NCI-H2171 (cell line): ENCODE results near the gene RTEL1.
"Not testable (repeated sequence)": the region's sequence is repeated elsewhere in the genome, so short reads cannot be mapped to it uniquely, and the experiment has no call there.

ENCODE experiments used
- DNase-seq: peaks from one replicate; lab custom pipeline; 2025; lab: John Stamatoyannopoulos, UW

The RTEL1 gene

GRCh38 chr20:63628246-63628975, 29.7 kb upstream of the RTEL1 start:
- DNase-seq: peak; percentile 86

DNA sequence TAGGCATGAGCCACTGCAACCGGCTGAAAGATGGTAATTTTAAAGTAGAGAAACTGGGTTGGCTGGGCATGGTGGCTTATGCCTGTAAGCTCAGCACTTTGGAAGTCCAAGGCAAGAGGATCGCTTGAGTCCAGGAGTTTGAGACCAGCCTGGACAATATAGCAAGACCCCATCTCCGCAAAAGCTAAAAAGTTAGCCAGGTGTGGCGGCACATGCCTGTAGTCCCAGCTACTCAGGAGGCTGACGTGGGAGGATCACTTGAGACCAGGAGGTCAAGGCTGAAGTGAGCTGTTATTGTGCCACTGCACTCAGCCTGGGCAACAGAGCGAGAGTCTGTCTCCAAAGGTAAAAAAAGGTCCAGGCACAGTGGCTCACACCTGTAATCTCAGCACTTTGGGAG, 27.2 kb upstream of the RTEL1 start:
- DNase-seq: not testable (repeated sequence)

DNA sequence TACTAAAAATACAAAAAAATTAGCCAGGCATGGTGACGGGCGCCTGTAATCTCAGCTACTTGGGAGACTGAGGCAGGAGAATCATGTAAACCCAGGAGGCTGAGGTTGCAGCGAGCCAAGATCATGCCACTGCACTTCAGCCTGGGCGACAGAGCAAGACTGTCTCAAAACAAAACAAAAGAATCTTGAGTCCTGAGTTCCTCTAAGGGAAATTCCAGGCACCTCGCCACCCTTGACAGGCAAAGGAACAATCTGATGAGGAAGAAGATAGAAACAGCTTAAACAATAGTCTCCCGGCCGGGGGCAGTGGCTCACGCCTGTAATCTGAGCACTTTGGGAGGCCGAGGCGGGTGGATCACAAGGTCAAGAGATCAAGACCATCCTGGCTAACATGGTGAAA, 26.7 kb upstream of the RTEL1 start:
- not testable (repeated sequence) for DNase-seq

GRCh38 chr20:63633732-63634131, 24.4 kb upstream of the RTEL1 start:
- DNase-seq: no peak

DNA sequence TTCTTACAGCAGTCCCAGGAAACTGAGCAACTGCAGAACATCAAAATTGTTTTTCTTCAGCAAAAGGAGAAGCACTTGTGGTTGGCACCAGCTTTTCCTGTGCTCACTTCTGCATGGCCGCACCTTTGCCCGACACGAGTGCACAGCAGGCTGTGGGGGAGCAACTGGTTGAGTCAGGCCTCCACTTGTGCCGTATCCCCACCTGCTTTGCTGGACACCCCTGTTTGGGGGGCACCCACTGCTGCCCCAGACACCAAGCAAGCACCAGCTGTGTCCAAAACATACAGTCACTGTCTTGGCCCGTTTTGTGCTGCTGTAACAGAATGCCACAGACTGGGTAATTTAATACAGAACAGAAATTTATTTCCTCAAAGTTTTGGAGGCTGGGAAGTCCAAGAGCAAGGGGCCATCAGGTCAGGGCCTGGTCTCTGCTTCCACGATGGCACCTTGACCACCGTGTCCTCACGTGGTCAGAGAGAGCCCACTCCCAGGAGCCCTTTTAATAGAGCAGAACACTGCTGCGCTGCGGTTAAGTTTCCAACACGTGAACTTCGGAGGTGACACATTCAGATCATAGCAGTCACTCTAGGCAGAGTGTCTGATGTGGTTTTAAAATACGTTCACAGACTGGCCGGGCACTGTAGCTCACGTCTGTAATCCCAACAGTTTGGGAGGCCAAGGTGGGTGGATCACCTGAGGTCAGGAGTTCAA, 22.5 kb upstream of the RTEL1 start:
- no peak for DNase-seq

GRCh38 chr20:63636752-63637628, 21.1 kb upstream of the RTEL1 start:
- no peak for DNase-seq

DNA sequence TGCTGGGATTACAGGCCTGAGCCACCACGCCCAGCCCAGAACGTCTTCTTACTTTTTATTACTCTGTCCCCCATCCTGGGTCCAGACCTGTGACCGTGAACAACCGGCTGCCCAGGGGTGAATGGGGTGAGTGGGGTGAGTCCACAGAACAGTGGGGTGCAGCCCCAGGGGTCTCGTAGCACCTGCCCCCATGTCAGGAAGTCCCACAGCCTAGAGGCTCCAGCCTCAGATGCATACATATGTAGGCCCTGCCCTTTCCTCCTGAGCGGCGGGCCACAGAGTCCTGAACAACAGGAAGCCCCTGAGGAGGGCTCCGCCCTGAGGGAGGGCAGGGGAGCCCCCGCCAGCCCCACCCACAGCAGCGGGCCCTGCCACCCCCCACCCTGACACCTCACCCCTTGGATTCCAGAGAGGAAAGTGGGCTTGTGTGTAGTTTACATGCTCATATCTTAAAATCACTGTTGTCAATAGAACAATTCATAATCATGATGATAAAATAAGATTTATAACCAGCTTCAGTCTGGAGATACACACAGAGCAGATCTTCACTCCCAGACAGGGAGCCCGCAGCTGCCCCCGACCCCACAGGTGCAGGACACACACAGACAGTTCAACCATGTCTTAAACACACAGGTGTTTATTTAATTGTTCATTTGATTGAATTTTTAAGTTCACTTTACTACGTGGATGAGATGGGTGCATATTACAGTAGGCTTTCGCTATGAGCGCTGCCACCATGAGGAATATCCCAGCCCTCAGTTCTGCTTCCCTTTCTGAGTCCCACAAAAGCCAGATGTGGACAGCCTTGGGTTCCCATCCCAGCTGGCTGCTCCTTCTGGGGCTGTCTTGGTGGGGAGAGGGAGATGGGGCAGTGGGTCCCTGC, 18.8 kb upstream of the RTEL1 start:
- DNase-seq: no peak

GRCh38 chr20:63640086-63640485, 18.0 kb upstream of the RTEL1 start:
- no peak for DNase-seq

DNA sequence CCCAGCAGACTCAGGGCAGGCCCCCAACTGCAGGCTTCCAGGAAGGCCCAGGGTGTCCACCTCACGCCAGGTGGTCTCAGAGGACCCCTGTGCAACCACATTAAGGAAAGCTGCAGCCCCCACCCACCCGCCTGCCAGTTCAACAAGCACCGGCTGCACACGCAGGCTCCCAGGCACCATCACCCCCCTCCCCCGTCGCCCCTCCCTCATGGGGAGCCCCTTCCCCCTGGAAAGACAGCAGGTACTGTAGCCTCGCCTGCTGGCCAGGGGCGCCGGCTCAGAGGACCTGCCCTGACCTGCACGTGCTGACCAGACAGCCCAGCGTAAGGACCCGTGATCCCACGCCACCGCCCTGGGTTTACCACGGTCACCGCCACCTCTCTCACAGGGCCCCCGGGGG, 17.4 kb upstream of the RTEL1 start:
- DNase-seq: not testable (repeated sequence)

DNA sequence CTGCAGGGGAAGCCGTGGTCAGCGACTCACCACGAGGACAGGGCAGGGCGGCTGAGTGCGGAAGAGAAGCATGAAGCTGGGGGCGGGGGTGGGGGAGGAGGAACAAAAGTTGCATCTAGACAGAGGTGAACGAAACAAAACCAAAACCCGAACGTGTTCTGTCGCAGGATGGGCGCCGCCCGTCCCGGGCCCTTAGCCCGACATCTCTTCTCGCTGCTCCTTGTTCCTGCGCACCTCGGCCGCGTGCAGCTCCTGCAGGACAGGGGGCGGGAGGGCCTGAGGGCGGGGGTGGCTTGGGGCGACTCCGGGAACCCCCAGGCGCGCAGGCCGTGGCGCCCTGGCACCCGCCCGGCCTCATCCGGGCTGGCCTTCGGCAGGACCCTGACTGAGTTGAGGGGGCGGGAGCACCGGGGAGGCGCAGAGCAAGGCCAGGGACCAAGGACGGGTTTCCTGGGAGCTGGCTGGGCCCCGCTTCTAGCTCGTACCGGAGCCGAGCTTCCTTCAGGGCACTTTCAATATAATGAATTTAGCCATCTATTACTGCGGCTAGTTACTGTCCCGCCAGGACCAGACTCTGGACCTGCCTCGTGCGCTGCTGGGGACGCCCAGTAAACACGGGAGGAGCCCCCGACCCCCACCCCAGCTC, 16.8 kb upstream of the RTEL1 start:
- no peak for DNase-seq

GRCh38 chr20:63641792-63642523, 16.2 kb upstream of the RTEL1 start:
- DNase-seq: peak; percentile 96

GRCh38 chr20:63642527-63643247, 15.4 kb upstream of the RTEL1 start:
- DNase-seq: no peak

GRCh38 chr20:63643499-63643898, 14.6 kb upstream of the RTEL1 start:
- no peak for DNase-seq

GRCh38 chr20:63643946-63644345, 14.2 kb upstream of the RTEL1 start:
- DNase-seq: no peak

DNA sequence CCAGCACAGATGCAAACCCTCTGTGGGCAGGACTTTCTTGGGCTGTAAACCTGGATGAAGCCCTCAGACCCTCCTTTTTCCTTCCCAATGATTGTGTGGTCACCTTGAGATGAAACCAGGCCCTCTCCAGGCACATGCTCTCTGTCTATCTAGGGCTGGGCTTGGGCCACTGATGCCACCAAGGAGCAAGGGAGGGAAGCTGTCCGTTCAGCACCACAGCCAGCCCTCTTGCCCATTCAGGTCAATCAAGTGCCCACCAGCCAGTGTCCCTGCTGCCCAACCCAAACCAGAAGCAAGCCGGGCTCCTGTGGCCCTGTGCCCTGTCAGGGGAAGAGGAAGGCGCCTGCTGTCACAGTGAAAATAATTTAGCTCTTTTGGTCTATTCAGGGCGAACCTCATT, 12.9 kb upstream of the RTEL1 start:
- no peak for DNase-seq

- DNase-seq: no peak
Observed at GRCh38 chr20:63648190-63648589, 9.9 kb upstream of the RTEL1 start.

DNA sequence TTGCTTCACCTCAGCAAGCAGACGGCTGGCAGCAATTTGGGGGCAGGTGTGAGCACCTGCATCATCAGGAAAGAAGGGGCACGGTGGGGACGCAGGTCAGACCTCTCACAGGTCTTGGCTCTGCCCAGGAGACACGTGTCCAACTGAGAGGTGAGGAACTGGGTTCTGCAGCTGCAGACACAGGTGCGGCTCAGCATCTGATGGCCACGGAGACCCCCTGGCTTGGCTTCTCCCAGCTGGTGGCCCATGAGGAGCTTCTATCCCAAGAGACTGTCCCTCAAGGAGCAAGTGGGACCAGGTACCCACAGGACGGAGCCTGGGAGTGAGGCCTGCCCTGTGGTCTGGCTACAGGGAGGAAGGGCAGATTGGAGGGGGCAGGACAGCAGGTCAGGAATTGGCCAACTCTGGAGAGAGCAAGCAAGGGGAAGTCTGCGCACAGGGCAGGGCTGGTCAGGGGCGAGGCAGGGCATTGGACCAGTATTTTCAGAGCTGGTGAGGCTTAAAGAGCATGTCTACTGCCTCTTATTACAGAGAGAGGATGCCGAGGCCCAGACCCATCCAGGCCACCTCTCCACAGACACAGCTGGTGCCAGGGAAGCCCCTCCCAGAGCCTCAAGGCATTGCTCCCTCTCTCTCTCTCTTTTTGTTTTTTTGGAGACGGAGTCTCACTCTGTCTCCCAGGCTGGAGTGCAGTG, 9.1 kb upstream of the RTEL1 start:
- no peak for DNase-seq

DNA sequence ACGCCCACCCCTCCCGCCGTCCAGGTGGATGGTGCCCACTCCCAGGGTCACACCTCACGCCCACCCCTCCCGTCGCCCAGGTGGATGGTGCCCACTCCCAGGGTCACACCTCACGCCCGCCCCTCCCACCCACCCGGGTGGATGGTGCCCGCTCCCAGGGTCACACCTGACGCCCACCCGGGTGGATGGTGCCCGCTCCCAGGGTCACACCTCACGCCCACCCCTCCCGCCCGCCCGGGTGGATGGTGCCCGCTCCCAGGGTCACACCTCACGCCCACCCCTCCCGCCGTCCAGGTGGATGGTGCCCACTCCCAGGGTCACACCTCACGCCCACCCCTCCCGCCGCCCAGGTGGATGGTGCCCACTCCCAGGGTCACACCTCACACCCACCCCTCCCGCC, 7.6 kb upstream of the RTEL1 start:
- not testable (repeated sequence) for DNase-seq

- DNase-seq: no peak
Observed at GRCh38 chr20:63651942-63652191, 6.2 kb upstream of the RTEL1 start.
